ENCODE measurements around the gene NPB. TPM values are rescaled to one million over a fixed set of nuclear protein-coding genes. Genes with fewer than 3 reads are reported as not detected.
A peak's percentile ranks its signal among the peaks of the same experiment; 100 is the strongest.

NPB gene
- total RNA-seq, 1 experiment from 2014 or later: 2.4 TPM

GRCh38 chr17:81925860-81926450 is 23.9 kb downstream of the NPB start:
- DNase-seq (ENCODE audit: low spot score): no peak

- peak; percentile 92 for DNase-seq (ENCODE audit: low spot score)
Observed at GRCh38 chr17:81926451-81927151, 24.6 kb downstream of the NPB start.

- DNase-seq (ENCODE audit: low spot score): no peak
Observed at GRCh38 chr17:81927152-81927652, 25.2 kb downstream of the NPB start.

- peak; percentile 97 for DNase-seq (ENCODE audit: low spot score)
Observed at GRCh38 chr17:81927653-81928543, 25.9 kb downstream of the NPB start, which contains the start of gene MAFG. TSS of gene MAFG (minus strand) at chr17:81927735. CDS start at chr17:81923185, 4,550 bp downstream.

GRCh38 chr17:81928544-81929252 is 26.7 kb downstream of the NPB start:
- peak; percentile 37 for DNase-seq (ENCODE audit: low spot score)

GRCh38 chr17:81929253-81930141 is 27.5 kb downstream of the NPB start:
- DNase-seq (ENCODE audit: low spot score): no peak

GRCh38 chr17:81930142-81931125 is 28.4 kb downstream of the NPB start:
- DNase-seq (ENCODE audit: low spot score): no peak

- DNase-seq (ENCODE audit: low spot score): no peak
Observed at GRCh38 chr17:81931189-81931556, 29.1 kb downstream of the NPB start.

GRCh38 chr17:81931557-81932332 is 29.7 kb downstream of the NPB start:
- DNase-seq (ENCODE audit: low spot score): no peak

- DNase-seq (ENCODE audit: low spot score): no peak
Observed at GRCh38 chr17:81932333-81932983, 30.4 kb downstream of the NPB start.

GRCh38 chr17:81933178-81933699 is 31.2 kb downstream of the NPB start:
- DNase-seq (ENCODE audit: low spot score): no peak

GRCh38 chr17:81934098-81934757 is 32.2 kb downstream of the NPB start:
- DNase-seq (ENCODE audit: low spot score): no peak

GRCh38 chr17:81934850-81935708 is 33.0 kb downstream of the NPB start:
- DNase-seq (ENCODE audit: low spot score): no peak

- DNase-seq (ENCODE audit: low spot score): no peak
Observed at GRCh38 chr17:81935709-81936084, 33.7 kb downstream of the NPB start.

- no peak for DNase-seq (ENCODE audit: low spot score)
Observed at GRCh38 chr17:81939218-81939617, 37.2 kb downstream of the NPB start.

- DNase-seq (ENCODE audit: low spot score): no peak
Observed at GRCh38 chr17:81939881-81940385, 37.9 kb downstream of the NPB start.

All from HT-29 (cell line).